GM12878 (cell line): ENCODE results near the gene PAX6.

Experiments
- BHLHE40 ChIP-seq, 2 experiments: fragments of 450-650 bp in 1 of 2; IDR thresholded peaks; 2 replicates each; pipeline ENCODE4 v1.6.1; 2011 to 2017; ENCODE audit warnings: low read depth in 2 of 2, borderline replicate concordance in 1 of 2, improper control_type of control experiment in 1 of 2, low read length in 1 of 2, mild to moderate bottlenecking in 1 of 2
- CEBPB ChIP-seq, 2 experiments: fragments of 150-350 bp in 1 of 2; IDR thresholded peaks; 2 replicates each; pipeline ENCODE4 v1.6.1; 2012 to 2014; ENCODE audit warnings: low read depth in 2 of 2, low read length in 2 of 2, borderline replicate concordance in 1 of 2, inconsistent platforms in 1 of 2
- CTCF ChIP-seq, 3 experiments: IDR thresholded peaks in 2 of 3; conservative IDR thresholded peaks in 1 of 3; 2 replicates each; pipeline ENCODE4 v1.5.1; 2011; ENCODE audit warnings: low read depth in 3 of 3, low read length in 3 of 3, mild to moderate bottlenecking in 3 of 3, control low read depth in 2 of 3, moderate library complexity in 2 of 3, inconsistent platforms in 1 of 3, mixed read lengths in 1 of 3; ENCODE audit not compliant: control insufficient read depth in 2 of 3, insufficient read depth in 1 of 3; ENCODE audit errors: extremely low read depth in 1 of 3
- EP300 ChIP-seq, 2 experiments: fragments of 150-350 bp in 1 of 2; IDR thresholded peaks; 2 replicates each; pipeline ENCODE4 v1.6.1; 2011 to 2012; ENCODE audit warnings: low read depth in 2 of 2, low read length in 2 of 2, borderline replicate concordance in 1 of 2, improper control_type of control experiment in 1 of 2, inconsistent platforms in 1 of 2; ENCODE audit not compliant: control insufficient read depth in 1 of 2
- EZH2 ChIP-seq: IDR thresholded peaks from 2 replicates; pipeline ENCODE4 v1.6.1; 2012; ENCODE audit warnings: low read depth, mild to moderate bottlenecking, control low read depth, inconsistent platforms, low read length, borderline replicate concordance; ENCODE audit not compliant: control insufficient read depth
- FOXM1 ChIP-seq: IDR thresholded peaks from 2 replicates; pipeline ENCODE4 v1.6.1; 2012; ENCODE audit warnings: low read depth, mild to moderate bottlenecking, inconsistent platforms, low read length, moderate library complexity
- MAX ChIP-seq: IDR thresholded peaks from 2 replicates; pipeline ENCODE4 v1.6.1; 2012; ENCODE audit warnings: low read depth, low read length, improper control_type of control experiment
- POLR2A ChIP-seq: IDR thresholded peaks from 2 replicates; pipeline ENCODE4 v1.6.1; 2011; ENCODE audit warnings: low read depth, mild to moderate bottlenecking, low read length
- RELA ChIP-seq: fragments of 450-650 bp; IDR thresholded peaks from 2 replicates; pipeline ENCODE4 v1.8.0; 2014; ENCODE audit warnings: borderline replicate concordance; ENCODE audit not compliant: partially characterized antibody
- REST ChIP-seq: IDR thresholded peaks from 2 replicates; pipeline ENCODE4 v1.6.1; 2012; ENCODE audit warnings: mild to moderate bottlenecking, low read depth, low read length
- SMAD1 ChIP-seq: fragments of 450-650 bp; IDR thresholded peaks from 2 replicates; pipeline ENCODE4 v1.6.1; 2018; ENCODE audit warnings: mild to moderate bottlenecking, low read depth; ENCODE audit not compliant: partially characterized antibody
- TAF1 ChIP-seq: IDR thresholded peaks from 2 replicates; pipeline ENCODE4 v1.6.1; 2011; ENCODE audit warnings: mild to moderate bottlenecking, low read depth, low read length, borderline replicate concordance
- YY1 ChIP-seq: IDR thresholded peaks from 2 replicates; pipeline ENCODE4 v1.6.1; 2011; ENCODE audit warnings: low read depth, mild to moderate bottlenecking, low read length
- ZNF622 ChIP-seq: fragments of 450-650 bp; IDR thresholded peaks from 2 replicates; pipeline ENCODE4 v1.6.1; 2017; ENCODE audit warnings: mild to moderate bottlenecking, inconsistent platforms

- TF ChIP-seq REST (no peak), EP300 (IDR thresholded peaks at IDR 0.05; ENCODE audit: borderline replicate concordance in 1 of 2, control insufficient read depth in 1 of 2, low read depth in 2 of 2, low read length in 2 of 2) (no peak), SMAD1 (no peak), MAX (no peak), TAF1 (no peak), FOXM1 (no peak), CTCF (IDR thresholded peaks at IDR 0.05 in 2 of 3, conservative IDR thresholded peaks at IDR 0.05 in 1 of 3; ENCODE audit: control insufficient read depth in 2 of 3, extremely low read depth in 1 of 3, insufficient read depth in 1 of 3, low read depth in 3 of 3, low read length in 3 of 3) (no peak), EZH2 (no peak), YY1 (no peak), ZNF622 (no peak), BHLHE40 (IDR thresholded peaks at IDR 0.05; ENCODE audit: borderline replicate concordance in 1 of 2, low read depth in 2 of 2, low read length in 1 of 2) (no peak), RELA (no peak), POLR2A (no peak), CEBPB (IDR thresholded peaks at IDR 0.05; ENCODE audit: borderline replicate concordance in 1 of 2, low read depth in 2 of 2, low read length in 2 of 2) (no peak)
These were observed 46.9 kb downstream of the PAX6 start for GRCh38 chr11:31764261-31764660.
